Esophagus muscularis mucosa (tissue), 4 donors: ENCODE measurements around the gene STARD8. TPM values are rescaled to one million over a fixed set of nuclear protein-coding genes. Genes with fewer than 3 reads are reported as not detected.

ENCODE experiments used
- DNase-seq: peaks from one replicate; pipeline ENCODE4 v3.0.0-alpha.2; 2017; ENCODE audit errors: extremely low spot score
- H3K27ac ChIP-seq, 4 donors: fragments of 200-600 bp; sonication (generic); replicated peaks in 1 of 4; 1 replicate in 3 of 4; 2 replicates in 1 of 4; pipeline ENCODE4 v1.5.1; 2016 to 2019; ENCODE audit warnings: mild to moderate bottlenecking in 1 of 4
- H3K27me3 ChIP-seq, 4 donors: fragments of 200-600 bp; sonication (generic); one replicate each; pipeline versions ENCODE4 v1.5.1 to v1.6.0; 2016 to 2019
- H3K36me3 ChIP-seq, 4 donors: fragments of 200-600 bp; sonication (generic); one replicate each; pipeline ENCODE4 v1.5.1; 2016 to 2019
- H3K4me1 ChIP-seq, 4 donors: fragments of 200-600 bp; sonication (generic); one replicate each; pipeline ENCODE4 v1.5.1; 2016 to 2019
- H3K4me3 ChIP-seq, 4 donors: fragments of 200-600 bp; sonication (generic); 1 replicate in 2 of 4; 2 replicates in 2 of 4; pipeline ENCODE4 v1.5.1; 2016 to 2019; ENCODE audit warnings: mild to moderate bottlenecking in 4 of 4, moderate library complexity in 1 of 4
- H3K9me3 ChIP-seq, 4 donors: fragments of 200-600 bp; sonication (generic); 1 replicate in 3 of 4; 2 replicates in 1 of 4; pipeline ENCODE4 v1.5.1; 2016 to 2019
- CTCF ChIP-seq, 3 experiments: fragments of 200-600 bp in 2 of 3; fragments of 450-650 bp in 1 of 3; sonication (generic) in 2 of 3; IDR thresholded peaks; one replicate each; pipeline ENCODE4 v1.5.1; 2017 to 2019; ENCODE audit warnings: antibody characterized with exemption in 3 of 3, mild to moderate bottlenecking in 2 of 3, moderate library complexity in 1 of 3
- EP300 ChIP-seq: sonication (generic); formaldehyde crosslinking; IDR thresholded peaks from one replicate; pipeline ENCODE4 v1.6.1; 2017; ENCODE audit warnings: antibody characterized with exemption
- POLR2A ChIP-seq: fragments of 450-650 bp; IDR thresholded peaks from one replicate; pipeline ENCODE4 v1.6.1; 2017; ENCODE audit warnings: antibody characterized with exemption, moderate library complexity, mild to moderate bottlenecking, low read depth
- POLR2AphosphoS5 ChIP-seq, 2 donors: sonication (generic); formaldehyde crosslinking; IDR thresholded peaks; one replicate each; pipeline ENCODE4 v1.6.1; 2017; ENCODE audit warnings: antibody characterized with exemption in 2 of 2
- WGBS: methylation state at CpG from one replicate; pipeline ENCODE4 v1.1.5; 2018; 5-methylcytosine and 5-hydroxymethylcytosine counted together
- intact Hi-C: fragments of 100-400 bp; cut with DNase I; formaldehyde crosslinking; loops from one replicate; pipeline ENCODE4 v1.15.1; 2023
- total RNA-seq, 4 donors: library from RNA; depleted of rRNA; stranded (reverse); fragments of >200 nt; gene quantifications; one replicate each; pipeline versions ENCODE4 v1.1.0 to v1.2.1, GENCODE V29; 2016

Gene STARD8
- total RNA-seq, 4 donors from 2014 or later: 11.2 to 20.4 (median 11.4) TPM

- no peaks in the 10 kb centered on the region for H3K36me3 ChIP-seq
- no peaks in the 10 kb centered on the region for H3K27me3 ChIP-seq
- WGBS: 62% methylated on average over 3 of the region's 3 CpGs
- no peak overlapping the region for H3K27ac ChIP-seq
- no peaks in the 10 kb centered on the region for H3K9me3 ChIP-seq
- no peak for DNase-seq
- no peak overlapping the region for H3K4me3 ChIP-seq
- TF ChIP-seq POLR2A: no peak
- TF ChIP-seq POLR2AphosphoS5 (IDR thresholded peaks at IDR 0.05): no peak
- TF ChIP-seq EP300: no peak
- no peak for TF ChIP-seq CTCF (IDR thresholded peaks at IDR 0.05)
- H3K4me1 ChIP-seq: peaks cover 0 to 28% (median 9%) of the 10 kb centered on the region in 4 donors
- intact Hi-C loops: no loop called here
These were observed 22.4 kb downstream of the STARD8 start for GRCh38 chrX:68669871-68670270.

GRCh38 chrX:68671221-68671620, 23.8 kb downstream of the STARD8 start:
- H3K27ac ChIP-seq: peak overlapping the region in 2 of 4 donors; percentile 11 to 39
- TF ChIP-seq POLR2AphosphoS5 (IDR thresholded peaks at IDR 0.05) (no peak), POLR2A (no peak), CTCF (IDR thresholded peaks at IDR 0.05) (no peak), EP300 (no peak)
- DNase-seq: no peak
- peaks cover 0 to 28% (median 9%) of the 10 kb centered on the region in 4 donors for H3K4me1 ChIP-seq
- H3K9me3 ChIP-seq: no peaks in the 10 kb centered on the region
- no peaks in the 10 kb centered on the region for H3K36me3 ChIP-seq
- H3K4me3 ChIP-seq: no peak overlapping the region
- no peaks in the 10 kb centered on the region for H3K27me3 ChIP-seq
- intact Hi-C loops: no loop called here

DNA sequence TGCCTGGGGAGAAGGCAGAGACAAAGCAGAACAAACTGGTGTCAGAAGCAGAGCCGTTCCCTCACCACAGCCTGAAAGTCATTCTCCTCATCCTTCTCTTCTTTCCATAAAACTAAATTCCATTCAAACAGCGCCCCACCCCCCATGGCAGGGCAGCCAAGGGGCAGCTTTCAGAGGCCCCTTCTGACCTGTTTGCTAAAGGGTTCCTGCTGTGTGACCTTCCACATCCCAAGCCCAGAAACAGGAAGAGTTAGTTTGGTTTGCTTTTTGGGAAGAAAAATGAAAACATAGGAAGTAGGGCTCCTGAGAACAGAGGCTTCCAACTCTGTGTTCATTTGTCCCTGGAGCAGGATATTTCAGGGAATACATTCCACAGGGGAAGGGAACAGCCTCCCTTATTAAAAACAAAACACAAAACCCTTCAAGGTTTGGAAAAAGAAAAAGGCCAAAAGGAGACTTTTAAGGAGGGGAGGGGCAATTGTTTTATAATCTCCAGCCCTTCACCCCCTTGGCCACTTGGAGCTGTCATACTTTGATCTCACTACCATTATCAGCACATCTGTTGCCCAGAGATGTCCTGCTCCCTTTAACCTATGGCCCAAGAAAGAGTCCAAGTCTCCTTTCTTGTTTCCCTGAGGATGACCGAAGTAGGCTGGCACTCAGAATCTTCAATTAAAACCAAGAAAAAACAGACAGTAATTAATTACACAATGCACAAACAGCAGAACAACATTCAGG, 25.3 kb downstream of the STARD8 start:
- Histone ChIP-seq H3K27ac (peak overlapping the region in 2 of 4 donors; percentile 36 to 67), H3K4me1 (peaks cover 0 to 28% (median 9%) of the 10 kb centered on the region in 4 donors), H3K27me3 (no peaks in the 10 kb centered on the region), H3K4me3 (no peak overlapping the region), H3K9me3 (no peaks in the 10 kb centered on the region), H3K36me3 (no peaks in the 10 kb centered on the region)
- intact Hi-C loops: no loop called here
- WGBS: 64% methylated on average over 3 of the region's 3 CpGs
- DNase-seq: no peak
- no peak for TF ChIP-seq CTCF (IDR thresholded peaks at IDR 0.05)
- no peak for TF ChIP-seq POLR2A
- TF ChIP-seq POLR2AphosphoS5 (IDR thresholded peaks at IDR 0.05): no peak
- TF ChIP-seq EP300: no peak

DNA sequence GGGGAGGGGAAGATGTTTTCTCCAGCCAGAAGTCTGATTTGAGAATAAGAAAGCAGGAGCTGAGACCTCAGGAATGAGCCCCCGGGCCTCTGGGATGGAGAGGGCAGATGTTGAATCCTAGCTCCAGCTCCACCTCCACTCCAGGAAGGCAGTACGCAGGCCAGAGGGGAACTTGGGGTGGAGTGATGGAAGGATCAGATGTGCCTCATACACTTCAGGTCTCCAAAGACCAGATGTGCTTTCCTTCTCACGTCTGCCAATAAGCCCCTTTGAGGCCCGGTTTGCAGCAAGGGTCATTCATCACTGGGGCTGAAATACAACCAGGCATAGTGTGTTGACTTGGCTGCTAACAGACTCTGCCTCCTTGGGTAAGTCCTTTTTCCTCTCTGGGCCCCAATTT, 28.1 kb downstream of the STARD8 start:
- Histone ChIP-seq H3K27ac (no peak overlapping the region), H3K9me3 (no peaks in the 10 kb centered on the region), H3K36me3 (no peaks in the 10 kb centered on the region), H3K4me3 (no peak overlapping the region), H3K27me3 (no peaks in the 10 kb centered on the region), H3K4me1 (peaks cover 0 to 27% (median 5%) of the 10 kb centered on the region in 4 donors)
- intact Hi-C loops: no loop called here
- WGBS: 67% methylated on average over 4 of the region's 4 CpGs
- TF ChIP-seq CTCF (IDR thresholded peaks at IDR 0.05) (no peak), EP300 (no peak), POLR2A (no peak), POLR2AphosphoS5 (IDR thresholded peaks at IDR 0.05) (no peak)
- DNase-seq: no peak

GRCh38 chrX:68676335-68676734, 28.9 kb downstream of the STARD8 start:
- Histone ChIP-seq H3K9me3 (no peaks in the 10 kb centered on the region), H3K27me3 (no peaks in the 10 kb centered on the region), H3K4me3 (no peak overlapping the region), H3K4me1 (peaks cover 0 to 26% (median 3%) of the 10 kb centered on the region in 4 donors), H3K27ac (no peak overlapping the region), H3K36me3 (no peaks in the 10 kb centered on the region)
- TF ChIP-seq POLR2AphosphoS5 (IDR thresholded peaks at IDR 0.05): no peak
- TF ChIP-seq EP300: no peak
- TF ChIP-seq POLR2A: no peak
- TF ChIP-seq CTCF (IDR thresholded peaks at IDR 0.05): no peak
- intact Hi-C loops: no loop called here
- DNase-seq: no peak
- WGBS: 76% methylated on average over 3 of the region's 3 CpGs
